Activated gamma-delta T cell (primary cell): ENCODE results near the gene TSPAN2.

Source experiments
- DNase-seq: peaks from one replicate; lab custom pipeline; 2025; lab: John Stamatoyannopoulos, UW
- total RNA-seq, 2 donors: gene quantifications; one replicate each; lab custom pipeline; 2026; lab: John Stamatoyannopoulos, UW

TSPAN2 gene
- 6.9 to 11.4 reads per million in 2 donors for total RNA-seq

DNA sequence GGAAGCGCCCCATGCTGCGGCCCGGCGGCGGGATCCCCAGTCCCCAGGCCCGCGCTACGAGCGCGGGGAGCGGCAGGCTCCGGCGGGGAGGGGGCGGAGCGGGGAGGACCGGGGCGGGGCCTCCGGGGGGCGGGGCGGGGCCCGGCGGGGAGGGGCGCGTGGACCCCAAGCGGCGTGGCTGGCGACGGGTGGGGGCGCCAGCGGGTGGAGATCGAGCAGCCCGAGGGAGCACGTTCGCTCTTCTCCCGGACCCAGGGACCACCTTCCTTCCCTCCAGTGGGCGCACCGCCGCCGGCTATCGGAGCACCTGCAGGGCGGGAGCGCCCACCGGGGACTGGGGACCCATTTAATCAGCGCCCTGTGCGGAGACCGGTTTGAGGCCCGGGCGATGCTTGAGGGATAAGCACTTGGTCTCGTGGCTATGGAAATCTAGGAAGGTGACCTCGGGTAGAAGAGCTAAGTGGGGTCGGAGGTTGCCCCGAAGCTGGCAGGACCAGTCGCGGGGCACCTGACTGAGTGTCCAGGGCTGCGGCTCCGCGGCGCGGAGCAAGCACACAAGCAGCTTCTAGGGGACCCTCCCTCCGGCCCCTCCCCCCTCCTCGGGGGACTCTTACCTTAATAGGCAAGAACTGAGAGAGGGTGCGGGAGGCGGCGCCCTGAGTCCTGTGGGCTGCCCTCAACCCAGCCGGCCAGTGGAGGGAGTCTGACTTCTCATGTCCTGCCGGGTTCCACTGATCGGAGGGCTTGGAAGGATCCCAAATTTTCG lies at the start of gene TSPAN2:
Gene TSPAN2, minus strand, starts transcription at position 84 of the 766 bp plus-strand sequence. Its CDS starts 71 bp downstream, at position 13.
- DNase-seq, result peak; percentile 54

DNA sequence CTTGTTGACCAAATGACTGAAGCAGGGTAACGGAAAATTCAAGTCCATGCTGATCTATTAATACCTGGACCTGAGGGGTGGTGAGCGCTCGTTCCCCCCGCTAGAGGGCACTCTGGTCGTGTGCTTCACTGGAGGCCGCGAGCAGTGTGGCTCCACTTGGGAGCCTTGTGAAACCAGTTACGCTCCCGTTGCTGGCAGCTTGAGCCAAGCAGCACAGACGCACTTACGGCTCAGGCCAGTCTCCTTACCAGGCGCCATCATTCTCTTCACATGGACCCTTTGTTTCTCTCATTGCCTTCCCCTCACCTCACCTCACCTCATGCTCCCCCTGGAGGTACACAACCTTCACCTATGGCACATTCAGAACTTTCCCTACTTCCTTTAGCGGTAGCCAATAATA lies 49.7 kb upstream of the TSPAN2 start:
- no peak for DNase-seq

DNA sequence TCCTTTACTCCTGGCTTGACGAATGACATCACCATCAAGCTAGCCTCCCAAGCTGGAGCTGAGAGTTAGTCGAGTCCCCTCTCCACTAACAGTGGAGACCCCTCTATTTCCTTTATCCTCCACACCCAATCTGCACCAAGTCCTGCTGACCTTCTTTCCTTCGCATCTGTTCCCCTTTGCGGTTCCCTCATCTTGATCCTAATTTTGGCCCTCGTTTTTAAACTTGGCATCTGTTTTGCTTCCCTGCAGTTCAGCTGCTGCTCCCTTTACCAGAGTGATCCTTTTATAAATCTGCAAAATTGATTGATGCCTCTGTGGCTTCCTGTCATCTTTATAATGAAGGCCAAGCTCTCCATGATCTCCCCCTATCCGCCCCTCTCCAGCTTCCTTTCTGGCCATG lies 49.0 kb upstream of the TSPAN2 start:
- no peak for DNase-seq

DNA sequence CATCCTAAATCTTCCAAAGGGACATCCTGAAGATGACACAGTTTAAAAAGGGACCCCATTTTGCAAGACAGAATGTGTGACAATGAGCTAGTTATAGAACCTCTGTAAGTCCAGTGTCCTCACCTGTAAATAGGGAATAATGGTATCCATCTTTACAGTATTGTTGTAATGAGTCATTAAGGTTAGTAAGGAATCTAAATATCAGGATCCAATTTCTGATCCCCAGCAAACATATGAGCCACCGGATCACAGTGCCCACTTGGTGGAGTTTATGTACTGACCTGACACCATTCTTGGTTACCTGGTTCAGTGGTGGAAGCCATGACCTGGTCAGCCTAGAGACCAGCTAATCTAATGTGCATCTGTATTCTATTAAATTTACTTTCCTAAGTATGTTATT lies 47.9 kb upstream of the TSPAN2 start:
- no peak for DNase-seq

DNA sequence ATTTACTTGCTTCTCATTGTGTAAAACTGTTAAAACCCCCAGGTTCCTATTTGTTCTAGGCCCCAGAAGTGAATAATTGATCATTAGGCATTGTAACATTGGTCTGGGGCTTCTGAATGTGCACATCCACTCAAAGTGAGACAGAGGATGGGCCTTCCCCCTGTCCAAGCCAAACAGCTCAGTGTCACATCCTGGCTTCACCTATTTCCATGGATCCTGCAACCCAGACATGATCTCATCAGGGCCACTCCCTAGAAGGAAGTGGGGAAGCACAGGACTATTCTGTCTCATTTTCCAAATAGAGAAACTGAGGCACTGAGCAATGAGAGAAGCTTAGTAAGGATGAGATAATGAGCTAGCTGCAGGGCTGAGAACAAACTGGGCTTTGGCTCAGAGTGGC lies 47.4 kb upstream of the TSPAN2 start:
- no peak for DNase-seq

DNA sequence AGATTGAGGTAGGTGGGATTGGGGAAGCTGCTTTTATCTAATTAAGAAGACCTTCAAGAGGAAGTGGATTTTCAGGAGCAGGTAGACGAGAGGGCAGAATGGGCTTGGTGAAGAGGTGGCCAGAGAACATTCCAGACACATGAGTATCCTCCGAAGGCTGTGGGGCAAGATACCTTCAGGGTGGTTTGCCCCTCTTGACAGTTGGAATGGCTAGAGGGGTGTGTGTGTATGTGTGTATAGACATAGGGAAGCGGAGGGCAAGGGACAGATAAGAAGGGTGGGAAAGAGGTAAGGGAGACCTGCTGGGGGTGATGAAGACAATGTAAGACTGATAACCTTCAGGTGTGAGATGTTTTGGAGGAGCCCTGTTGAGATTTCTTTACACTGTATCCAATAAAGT lies 46.8 kb upstream of the TSPAN2 start:
- DNase-seq, result no peak

DNA sequence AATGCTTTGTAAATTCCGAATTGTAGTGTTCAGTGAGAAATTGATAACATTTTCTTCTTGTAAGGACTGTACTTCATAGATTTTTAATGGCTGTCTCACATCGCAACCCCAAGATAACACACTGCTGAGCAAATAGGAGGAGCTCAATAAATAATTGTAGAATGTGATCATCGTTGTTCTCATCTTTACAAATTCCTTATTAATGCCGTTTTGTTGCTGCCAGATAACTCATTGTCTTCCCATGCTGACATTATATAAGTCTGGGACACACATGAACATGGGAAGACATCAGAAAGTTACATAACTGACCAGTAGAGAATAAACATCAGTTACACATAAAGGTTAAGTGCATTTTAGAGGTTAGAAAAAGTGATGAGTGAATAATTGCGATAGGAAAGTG lies 46.4 kb upstream of the TSPAN2 start:
- DNase-seq, result no peak

DNA sequence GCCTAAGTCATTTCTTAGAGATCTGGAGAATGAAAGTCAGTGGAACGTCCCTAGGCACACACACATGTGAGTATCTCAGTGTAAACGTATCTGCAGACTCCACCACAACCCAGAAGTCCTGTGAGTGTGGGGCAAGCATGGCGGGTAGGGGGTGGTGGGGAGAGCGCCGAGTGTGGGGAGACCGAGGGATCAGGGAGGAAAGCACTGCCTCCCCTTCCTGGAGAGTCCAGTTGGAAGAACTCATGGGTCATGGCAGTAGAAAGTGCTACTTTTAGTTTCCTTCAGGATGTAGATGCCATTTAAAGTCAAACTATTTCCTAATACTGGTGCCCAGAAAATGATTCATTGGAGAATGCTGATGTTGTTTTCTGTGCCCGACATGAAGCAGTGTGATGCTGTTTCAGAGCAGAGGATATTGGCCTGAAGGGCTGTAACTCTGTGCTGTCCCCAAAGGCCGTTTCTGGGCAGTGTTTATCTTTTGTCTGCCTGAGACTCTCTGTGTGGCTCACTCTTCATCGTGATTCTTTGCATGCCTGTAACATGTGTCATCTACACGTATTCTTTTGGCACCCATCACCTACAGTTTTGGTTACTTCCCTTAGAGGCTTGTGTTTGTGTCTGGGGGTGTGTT lies 45.7 kb upstream of the TSPAN2 start:
- no peak for DNase-seq

DNA sequence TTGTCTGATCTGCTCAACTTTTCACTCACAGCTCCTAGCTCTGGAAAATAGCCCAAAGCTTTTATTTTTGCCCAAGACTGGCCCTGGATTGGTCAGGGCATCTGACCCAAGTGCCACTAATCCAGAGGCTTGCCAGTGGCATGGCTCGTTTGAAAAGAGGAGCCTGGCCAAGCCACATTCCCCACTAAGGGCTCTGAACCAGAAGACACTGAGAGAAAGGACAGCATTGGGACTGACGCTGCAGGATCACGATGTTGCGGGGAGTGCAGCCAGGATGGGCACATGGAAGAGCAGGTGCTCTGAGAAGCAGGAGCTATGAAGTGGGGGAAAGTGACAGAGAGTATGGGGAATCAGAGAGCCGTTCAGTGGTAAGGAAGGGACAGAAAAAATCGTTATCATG lies 44.9 kb upstream of the TSPAN2 start:
- no peak for DNase-seq

DNA sequence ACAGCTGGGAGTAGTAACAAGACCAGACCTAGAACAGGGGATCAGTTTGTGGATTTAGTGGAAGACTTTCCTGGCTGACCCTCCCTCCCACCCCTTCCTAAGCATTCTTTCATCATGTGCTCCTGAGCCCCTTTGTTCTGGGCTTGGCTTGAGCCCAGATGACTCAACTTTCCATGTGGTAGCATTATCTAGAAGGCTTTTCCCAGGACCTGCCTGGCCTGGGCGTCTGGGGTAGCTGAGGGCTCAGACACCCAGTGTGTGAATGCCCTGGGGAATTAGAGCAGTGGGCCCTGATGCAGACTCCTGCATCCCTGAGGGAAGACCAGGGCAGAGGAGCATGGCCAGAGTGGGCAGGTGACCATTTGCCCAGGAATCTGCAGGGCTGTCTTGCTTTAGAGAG lies 44.1 kb upstream of the TSPAN2 start:
- DNase-seq, result no peak

DNA sequence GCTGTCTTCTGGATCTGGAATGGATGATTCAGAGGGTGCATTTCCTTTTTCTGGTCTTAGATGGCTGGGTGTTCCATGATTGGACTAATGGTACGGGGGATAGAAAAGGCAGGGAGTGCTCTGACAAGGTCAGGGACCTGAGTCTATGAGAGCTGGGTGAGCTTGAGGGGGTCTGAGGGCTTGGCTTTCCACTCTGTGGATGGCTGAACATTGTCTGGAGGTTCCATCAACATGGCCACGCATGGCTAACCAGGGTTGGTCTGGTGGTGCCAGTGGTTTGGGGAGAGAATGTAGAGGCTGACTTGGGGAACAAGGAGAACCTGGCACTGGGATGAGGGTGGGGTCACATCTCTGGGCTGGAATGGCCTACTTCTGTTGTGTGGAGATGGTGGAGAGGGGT lies 41.5 kb upstream of the TSPAN2 start:
- DNase-seq, result no peak

DNA sequence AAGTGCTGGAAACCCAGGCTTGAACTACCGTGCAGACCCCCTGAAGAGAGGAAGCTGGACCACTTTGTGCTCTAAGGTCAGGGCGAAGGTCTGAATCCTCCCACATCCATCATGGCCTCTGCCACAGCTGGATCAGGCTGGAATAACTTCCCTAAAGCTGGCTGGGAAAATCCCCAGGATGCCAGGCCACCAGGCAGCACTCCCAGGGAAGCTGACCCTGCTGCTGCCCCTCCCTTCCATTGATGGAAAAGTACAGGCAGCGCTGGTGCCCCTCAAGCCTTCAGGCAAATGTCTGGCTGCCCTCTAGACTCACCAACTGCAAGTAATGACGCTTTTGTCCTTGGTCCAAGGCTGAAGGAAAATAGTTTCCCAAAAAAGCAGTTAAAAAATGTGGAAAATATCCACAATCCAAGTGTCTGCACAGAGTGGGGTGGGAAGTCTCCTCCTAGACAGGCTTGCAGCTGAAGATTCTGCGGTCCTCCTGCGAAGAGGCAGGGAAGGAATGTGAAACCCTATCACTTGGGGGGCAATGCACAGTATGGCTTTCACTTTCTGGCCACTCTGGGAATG lies 39.9 kb upstream of the TSPAN2 start:
- no peak for DNase-seq

DNA sequence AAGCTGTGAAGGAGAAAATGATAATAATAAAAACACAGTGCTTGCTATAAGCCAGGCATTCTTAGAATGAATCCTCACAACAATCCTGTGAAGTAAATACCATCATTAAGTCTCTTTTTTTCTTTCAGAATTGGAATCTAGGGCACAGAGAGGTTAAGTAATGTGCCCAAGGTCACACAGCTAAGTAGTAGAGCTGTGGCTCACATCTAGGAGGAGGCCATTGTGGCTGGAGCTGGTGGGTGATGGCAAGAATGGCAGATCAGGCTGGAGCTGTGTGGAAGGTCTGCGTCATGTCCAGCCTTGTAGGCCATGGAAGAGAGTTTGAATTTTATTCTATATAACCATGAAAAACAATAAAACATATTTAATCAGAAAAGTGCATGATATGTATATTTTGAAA lies 38.2 kb upstream of the TSPAN2 start:
- no peak for DNase-seq

DNA sequence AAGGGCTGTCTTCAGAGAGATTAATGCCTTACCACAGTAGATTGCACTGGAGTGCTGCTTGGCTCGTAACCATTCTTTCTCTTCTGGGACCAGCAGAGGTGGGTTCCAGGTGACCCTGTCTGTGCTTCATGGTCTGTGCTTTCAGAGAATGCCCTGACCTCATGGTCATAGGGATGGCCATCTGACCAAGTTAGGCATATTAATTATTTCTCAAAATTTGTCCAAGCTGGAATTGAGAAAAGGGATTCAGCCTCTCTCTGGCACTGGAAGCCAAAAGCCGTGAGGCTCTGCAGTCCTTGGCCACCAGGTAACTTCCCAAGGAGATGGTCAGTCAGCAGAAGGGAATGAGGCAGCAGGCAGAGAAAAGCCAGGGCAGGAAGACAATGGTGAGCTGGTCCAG lies 37.2 kb upstream of the TSPAN2 start:
- DNase-seq, result no peak

DNA sequence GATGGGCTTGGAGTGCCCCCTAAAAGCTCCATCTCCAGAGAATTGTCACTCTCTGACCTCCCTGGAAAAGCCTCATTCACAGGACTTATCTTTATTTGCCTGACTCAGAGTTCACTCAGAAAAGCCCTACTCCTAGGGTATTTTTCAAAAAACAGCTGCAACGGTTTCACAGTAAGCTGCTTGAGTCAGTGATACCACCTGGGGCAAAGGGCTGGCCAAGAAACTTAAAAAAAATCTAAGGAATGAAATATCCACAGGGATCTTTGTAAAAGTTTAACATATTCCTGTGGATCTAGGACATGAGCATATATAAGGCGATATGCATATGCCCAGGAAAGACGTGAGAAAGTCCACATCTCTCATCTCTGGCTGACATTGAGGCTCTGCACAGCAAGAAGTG lies 33.8 kb upstream of the TSPAN2 start:
- no peak for DNase-seq

DNA sequence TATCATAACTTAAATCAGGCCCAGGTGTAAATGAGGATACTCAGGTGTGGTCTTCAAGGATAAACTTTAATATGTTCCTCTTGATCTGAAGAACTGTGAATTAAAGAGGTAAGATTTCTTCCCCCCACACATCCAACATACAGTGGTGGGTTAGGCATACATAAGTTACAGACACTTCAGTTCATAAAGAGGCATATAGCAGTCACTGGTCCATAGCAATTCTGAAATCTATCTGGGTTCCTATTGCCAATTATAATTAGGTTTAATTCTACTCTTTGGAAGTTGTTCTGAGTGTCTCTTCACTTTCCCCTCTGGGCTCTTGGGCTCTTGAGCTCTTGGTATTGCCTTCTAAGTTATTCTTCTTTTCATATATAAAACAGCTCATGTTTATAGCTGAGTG lies 32.5 kb upstream of the TSPAN2 start:
- no peak for DNase-seq

DNA sequence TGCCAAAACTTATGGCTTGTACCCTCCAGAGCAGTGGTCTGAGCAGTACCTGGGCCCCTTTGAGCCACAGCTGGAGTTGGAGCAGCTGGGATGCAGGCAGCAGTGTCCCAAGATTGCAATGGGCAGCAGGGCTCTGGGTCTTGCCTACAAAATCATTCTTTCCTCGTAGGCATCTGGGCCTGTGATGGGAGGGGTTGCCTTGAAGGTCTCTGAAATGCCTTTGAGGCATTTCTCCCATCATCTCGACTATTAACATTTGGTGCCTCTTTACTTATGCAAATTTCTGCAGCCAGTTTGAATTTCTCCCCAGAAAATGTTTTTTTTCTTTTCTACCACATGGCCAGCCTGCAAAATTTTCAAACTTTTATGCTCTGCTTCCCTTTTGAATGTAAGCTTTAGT lies 31.0 kb upstream of the TSPAN2 start:
- no peak for DNase-seq

DNA sequence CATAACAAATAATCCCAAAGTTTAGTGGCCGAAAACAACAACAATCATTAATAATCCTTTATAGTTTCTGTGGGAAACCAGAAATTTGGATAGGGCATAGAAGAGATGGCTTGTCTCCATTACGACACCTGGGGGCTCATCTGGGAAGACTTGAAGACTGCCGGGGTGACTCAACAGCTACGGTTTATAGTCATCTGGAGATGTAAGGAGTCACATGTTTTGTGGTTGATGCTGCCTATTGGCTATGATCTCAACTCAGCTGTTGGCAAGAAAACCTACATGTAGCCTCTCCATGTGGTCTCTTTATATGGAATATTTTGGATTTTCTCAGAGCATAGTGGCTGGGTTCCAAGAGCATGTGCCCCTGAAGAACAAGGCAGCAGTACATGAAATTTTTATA lies 29.3 kb upstream of the TSPAN2 start:
- DNase-seq, result no peak

DNA sequence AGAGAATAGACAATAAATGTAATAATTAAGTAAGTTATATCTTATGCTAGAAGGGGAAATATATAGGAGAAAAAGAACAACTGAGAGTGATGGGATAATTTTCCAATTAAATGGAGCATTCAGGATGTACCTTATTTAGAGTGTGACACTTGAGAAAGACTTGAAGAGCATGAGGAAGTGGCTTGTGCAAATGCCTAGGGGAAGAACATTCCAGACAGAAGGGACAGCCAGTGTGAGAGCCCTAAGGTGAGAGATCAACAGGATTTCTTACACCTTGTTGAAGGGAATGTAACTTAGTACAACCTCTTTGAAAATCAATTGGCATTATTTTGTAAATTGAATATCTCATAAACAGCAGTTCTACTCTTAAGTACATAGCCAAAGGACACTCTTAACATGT lies 28.8 kb upstream of the TSPAN2 start:
- DNase-seq, result no peak

DNA sequence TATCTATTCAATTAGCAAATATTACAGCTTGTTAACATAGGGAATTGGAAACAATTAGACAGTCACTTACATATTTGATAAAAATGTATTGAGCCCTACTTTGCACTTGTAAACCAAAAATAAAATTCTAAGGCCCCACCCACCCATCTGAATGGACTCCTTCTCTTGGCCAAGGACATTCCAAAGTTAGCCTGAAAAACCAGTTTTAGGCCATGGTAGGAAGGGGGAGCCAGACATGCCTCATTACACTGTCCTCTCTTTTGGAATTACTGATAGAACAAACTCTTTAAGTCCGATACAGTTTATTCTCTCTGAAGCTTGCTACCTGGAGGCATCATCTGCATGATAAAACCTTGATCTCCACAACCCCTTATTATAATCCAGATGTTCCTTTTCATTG lies 28.0 kb upstream of the TSPAN2 start:
- DNase-seq, result no peak

DNA sequence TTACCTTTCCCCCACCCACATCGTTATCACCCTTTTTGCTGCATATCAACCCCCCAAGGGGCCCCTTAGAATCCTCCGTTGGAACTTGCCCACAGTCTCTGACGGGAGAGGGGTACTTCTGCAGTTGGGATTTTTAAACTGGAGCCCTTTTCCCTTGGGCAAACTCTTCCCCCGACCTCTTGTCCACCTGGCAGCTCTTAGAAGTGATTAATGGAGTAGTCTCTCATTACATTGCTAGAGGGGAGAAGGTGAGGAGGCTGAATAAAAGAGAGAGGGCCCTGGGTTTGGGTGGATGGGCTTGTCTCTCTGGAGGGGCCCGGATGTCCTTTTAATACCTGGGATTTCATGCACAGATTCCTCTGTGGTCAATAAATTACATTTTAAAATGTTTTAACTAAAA lies 27.2 kb upstream of the TSPAN2 start:
- DNase-seq, result no peak

DNA sequence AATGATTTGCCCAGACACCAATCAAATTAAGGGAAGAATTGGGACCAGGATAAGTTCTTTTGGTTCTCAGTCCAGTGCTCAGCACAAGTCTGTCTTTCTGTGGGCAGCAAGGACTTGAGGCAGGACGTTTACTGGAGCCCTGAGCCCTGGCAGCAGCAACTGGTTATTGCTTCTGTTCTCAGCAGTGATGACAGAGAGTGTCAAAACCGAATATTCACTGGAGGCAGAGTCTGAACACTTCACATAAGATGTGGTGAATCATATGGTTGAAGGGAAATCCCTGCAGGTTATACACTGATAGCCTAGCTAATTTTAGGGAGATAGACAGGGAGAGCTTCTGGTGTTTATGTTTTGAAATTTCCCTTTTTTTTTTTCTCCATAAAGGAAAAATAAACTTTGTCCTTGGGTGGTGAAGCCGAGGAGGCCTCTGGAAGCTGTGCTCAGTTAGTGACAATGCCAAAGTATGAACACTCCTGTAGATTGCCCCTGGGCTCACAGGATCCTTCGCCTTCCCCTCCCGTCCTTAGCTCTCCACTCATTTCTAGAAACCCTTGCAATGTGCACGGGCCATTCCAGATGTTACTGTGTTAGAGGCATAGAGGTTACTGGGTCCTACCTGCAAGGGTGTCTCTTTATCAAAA lies 26.3 kb upstream of the TSPAN2 start:
- no peak for DNase-seq

DNA sequence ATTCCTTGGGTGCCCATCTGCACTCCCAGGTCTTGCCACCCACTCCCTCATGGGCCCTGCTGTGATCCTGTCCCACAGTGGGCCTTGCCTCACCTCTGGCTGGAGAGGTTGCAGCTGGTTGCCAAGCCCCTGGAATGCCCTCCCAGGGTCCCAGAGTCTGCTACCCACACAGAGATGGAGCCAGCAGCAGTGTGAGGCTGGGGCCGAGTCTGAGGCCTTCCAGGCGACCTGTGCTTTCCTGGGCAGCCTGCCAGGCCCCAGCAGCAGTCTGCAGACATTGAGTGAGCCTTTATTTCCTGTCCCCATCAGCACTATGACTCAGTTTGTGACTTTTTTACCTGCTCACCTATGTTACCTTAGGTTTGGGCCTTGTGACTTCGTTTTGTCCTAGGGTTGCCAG lies 25.0 kb upstream of the TSPAN2 start:
- DNase-seq, result no peak
